Stomach (tissue), 9 donors: ENCODE results near the gene SHOX. TPM values are rescaled to one million over a fixed set of nuclear protein-coding genes. Genes with fewer than 3 reads are reported as not detected.

Source experiments
- DNase-seq, 2 donors: peaks; one replicate each; pipeline versions ENCODE4 v3.0.0 to v3.0.0-alpha.2; 2013 to 2019
- H3K27ac ChIP-seq, 5 donors: fragments of 200-600 bp in 4 of 5; sonication (generic) in 4 of 5; one replicate each; pipeline ENCODE4 v1.5.1; 2013 to 2019; ENCODE audit warnings: mild to moderate bottlenecking in 1 of 5, moderate library complexity in 1 of 5
- H3K27me3 ChIP-seq, 3 donors: fragments of 200-600 bp; sonication (generic); one replicate each; pipeline ENCODE4 v1.5.1; 2017 to 2019; ENCODE audit warnings: mixed run types in 1 of 3
- H3K36me3 ChIP-seq, 4 donors: fragments of 200-600 bp; sonication (generic); 1 replicate in 3 of 4; 2 replicates in 1 of 4; pipeline ENCODE4 v1.5.1; 2016 to 2019
- H3K4me1 ChIP-seq, 4 donors: fragments of 200-600 bp; sonication (generic); one replicate each; pipeline ENCODE4 v1.5.1; 2016 to 2019
- H3K4me3 ChIP-seq, 4 donors: fragments of 200-600 bp; sonication (generic) in 3 of 4; one replicate each; pipeline ENCODE4 v1.5.1; 2016 to 2019; ENCODE audit warnings: mild to moderate bottlenecking in 1 of 4
- H3K9me3 ChIP-seq, 4 donors: fragments of 200-600 bp; sonication (generic); one replicate each; pipeline ENCODE4 v1.5.1; 2016 to 2019
- EP300 ChIP-seq: sonication (generic); formaldehyde crosslinking; IDR thresholded peaks from one replicate; pipeline ENCODE4 v1.6.1; 2017; ENCODE audit warnings: antibody characterized with exemption
- POLR2A ChIP-seq, 4 donors: fragments of 450-650 bp; IDR thresholded peaks; one replicate each; pipeline ENCODE4 v1.6.1; 2016; ENCODE audit warnings: antibody characterized with exemption in 4 of 4, control low read depth in 2 of 4, mild to moderate bottlenecking in 1 of 4, moderate library complexity in 1 of 4
- POLR2AphosphoS5 ChIP-seq, 3 donors: sonication (generic); formaldehyde crosslinking; IDR thresholded peaks; one replicate each; pipeline ENCODE4 v1.6.1; 2016; ENCODE audit warnings: antibody characterized with exemption in 3 of 3
- WGBS, 5 donors: extraction: QIAGEN DNeasy Blood & Tissue Kit in 3 of 5; methylation state at CpG; one replicate each; pipeline versions ENCODE4 v1.1.5 to v1.1.7; 2013 to 2018; 5-methylcytosine and 5-hydroxymethylcytosine counted together
- intact Hi-C: fragments of 100-400 bp; cut with DNase I; formaldehyde crosslinking; loops from one replicate; pipeline ENCODE4 v1.15.1; 2023; ENCODE audit warnings: low total_unique reads
- polyA plus RNA-seq, 3 donors: library from polyadenylated mRNA; stranded (reverse); fragments of 200-250 nt; gene quantifications; one replicate each; pipeline ENCODE4 v1.2.3, GENCODE V29; 2013
- total RNA-seq, 5 donors: library from RNA; depleted of rRNA; stranded (reverse); fragments of >200 nt; gene quantifications; one replicate each; pipeline versions ENCODE4 v1.1.0 to v1.2.3, GENCODE V29; 2014 to 2016
- TF ChIP-seq, protein P1 (sequence below), 7 experiments: fragments of 450-650 bp in 4 of 7; fragments of 200-600 bp in 3 of 7; sonication (generic) in 3 of 7; IDR thresholded peaks; one replicate each; pipeline ENCODE4 v1.5.1; 2016 to 2019; ENCODE audit warnings: antibody characterized with exemption in 7 of 7, control low read depth in 2 of 7, mild to moderate bottlenecking in 1 of 7
- donor health status: healthy with polysubstance abuse.
- donor health status: Bipolar disorder and iron deficiency.
- donor health status: healthy.

The SHOX gene
- total and polyA plus RNA-seq, 8 donors, result 7.5 TPM; not detected in 7

DNA sequence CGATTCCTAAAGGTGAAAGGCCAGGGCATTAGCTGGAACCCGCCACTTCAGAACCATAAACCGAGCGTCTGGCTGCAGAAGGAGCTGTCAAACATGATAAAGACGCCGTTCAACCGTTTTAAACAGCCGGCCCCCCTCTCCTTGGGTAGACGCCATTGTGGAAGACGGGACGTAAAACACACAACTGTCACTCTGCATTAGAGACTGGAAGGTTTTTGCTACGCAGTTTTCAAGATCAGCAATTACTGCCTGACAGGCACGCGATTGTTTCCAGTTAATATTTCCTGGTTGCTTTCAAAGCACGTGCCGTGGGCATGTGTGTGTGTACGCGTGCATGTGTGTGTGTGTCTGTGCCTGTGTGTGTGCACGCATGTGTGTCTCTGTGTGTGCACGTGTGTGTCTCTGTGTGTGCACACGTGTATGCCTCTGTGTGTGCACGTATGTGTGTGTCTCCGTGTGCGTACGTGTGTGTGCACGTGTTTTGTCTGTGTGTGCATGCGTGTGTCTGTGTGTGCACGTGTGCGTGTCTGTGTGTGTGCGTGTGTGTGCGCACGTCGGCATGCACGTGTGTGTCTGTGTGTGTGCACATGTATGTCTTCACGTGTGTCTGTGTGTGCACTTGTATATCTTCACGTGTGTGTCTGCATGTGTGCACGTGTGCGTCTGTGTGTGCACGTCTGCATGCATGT, 48.8 kb downstream of the SHOX start:
- Histone ChIP-seq H3K27me3 (no peaks in the 10 kb centered on the region), H3K4me3 (no peak overlapping the region), H3K9me3 (peaks cover 0 to 14% (median 0%) of the 10 kb centered on the region in 4 donors), H3K36me3 (no peaks in the 10 kb centered on the region), H3K27ac (no peak overlapping the region), H3K4me1 (no peaks in the 10 kb centered on the region)
- no peak for DNase-seq
- intact Hi-C loops, result no loop called here
- 72 to 84% (median 78%) methylated on average over 38 to 39 of the region's 39 CpGs for WGBS, 5 donors
- TF ChIP-seq POLR2A (IDR thresholded peaks at IDR 0.05) (no peak), POLR2AphosphoS5 (IDR thresholded peaks at IDR 0.05) (no peak), EP300 (no peak)
- TF ChIP-seq, protein P1, sequence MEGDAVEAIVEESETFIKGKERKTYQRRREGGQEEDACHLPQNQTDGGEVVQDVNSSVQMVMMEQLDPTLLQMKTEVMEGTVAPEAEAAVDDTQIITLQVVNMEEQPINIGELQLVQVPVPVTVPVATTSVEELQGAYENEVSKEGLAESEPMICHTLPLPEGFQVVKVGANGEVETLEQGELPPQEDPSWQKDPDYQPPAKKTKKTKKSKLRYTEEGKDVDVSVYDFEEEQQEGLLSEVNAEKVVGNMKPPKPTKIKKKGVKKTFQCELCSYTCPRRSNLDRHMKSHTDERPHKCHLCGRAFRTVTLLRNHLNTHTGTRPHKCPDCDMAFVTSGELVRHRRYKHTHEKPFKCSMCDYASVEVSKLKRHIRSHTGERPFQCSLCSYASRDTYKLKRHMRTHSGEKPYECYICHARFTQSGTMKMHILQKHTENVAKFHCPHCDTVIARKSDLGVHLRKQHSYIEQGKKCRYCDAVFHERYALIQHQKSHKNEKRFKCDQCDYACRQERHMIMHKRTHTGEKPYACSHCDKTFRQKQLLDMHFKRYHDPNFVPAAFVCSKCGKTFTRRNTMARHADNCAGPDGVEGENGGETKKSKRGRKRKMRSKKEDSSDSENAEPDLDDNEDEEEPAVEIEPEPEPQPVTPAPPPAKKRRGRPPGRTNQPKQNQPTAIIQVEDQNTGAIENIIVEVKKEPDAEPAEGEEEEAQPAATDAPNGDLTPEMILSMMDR (IDR thresholded peaks at IDR 0.05), result no peak

DNA sequence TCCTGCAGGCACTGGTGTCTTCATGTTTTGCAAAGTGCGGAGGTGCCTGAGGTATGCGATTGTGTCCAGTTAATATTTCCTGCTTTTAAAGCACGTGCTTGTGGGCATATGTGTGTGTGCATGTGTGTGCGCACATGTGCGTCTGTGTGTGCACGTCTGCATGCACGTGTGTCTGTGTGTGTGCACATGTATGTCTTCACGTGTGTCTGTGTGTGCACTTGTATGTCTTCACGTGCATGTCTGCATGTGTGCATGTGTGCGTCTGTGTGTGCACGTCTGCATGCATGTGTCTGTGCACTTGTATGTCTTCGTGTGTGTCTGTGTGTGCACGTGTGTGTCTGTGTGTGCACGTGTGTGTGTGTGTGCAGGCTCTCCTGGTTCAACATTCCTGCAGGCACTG, 49.5 kb downstream of the SHOX start:
- WGBS, 5 donors, result 92 to 96% (median 94%) methylated on average over 13 to 14 of the region's 14 CpGs
- intact Hi-C loops, result no loop called here

DNA sequence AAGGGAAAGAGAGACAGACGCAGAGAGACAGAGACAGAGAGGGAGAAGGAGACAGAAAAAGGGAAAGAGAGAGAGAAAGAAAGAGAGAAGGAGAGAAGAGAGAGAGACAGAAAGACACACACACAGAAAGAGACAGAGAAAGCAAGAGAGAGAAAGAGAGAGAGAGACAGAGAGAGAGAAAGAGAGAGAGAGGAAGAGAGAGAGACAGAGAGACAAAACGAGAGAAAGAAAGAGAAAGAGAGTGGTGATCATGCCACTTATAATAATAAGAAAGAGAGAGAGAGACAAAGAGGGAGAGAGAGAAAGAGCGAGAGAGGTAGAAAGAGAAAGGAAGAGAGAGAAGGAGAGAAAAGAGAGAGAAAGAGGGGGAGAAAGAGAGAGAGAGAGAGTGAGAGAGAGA, 51.4 kb downstream of the SHOX start:
- Histone ChIP-seq H3K4me3 (no peak overlapping the region), H3K9me3 (peaks cover 0 to 21% (median 0%) of the 10 kb centered on the region in 4 donors), H3K36me3 (no peaks in the 10 kb centered on the region), H3K27ac (no peak overlapping the region), H3K4me1 (no peaks in the 10 kb centered on the region), H3K27me3 (no peaks in the 10 kb centered on the region)
- intact Hi-C loops, result no loop called here
- DNase-seq, result no peak
- WGBS, 5 donors, result 83 to 93% (median 89%) methylated on average over 3 of the region's 3 CpGs
- TF ChIP-seq, protein P1 (IDR thresholded peaks at IDR 0.05), result no peak
- TF ChIP-seq POLR2A (IDR thresholded peaks at IDR 0.05) (no peak), EP300 (no peak), POLR2AphosphoS5 (IDR thresholded peaks at IDR 0.05) (no peak)

More for the DNA sequence above, 49.5 kb downstream of the SHOX start:
- no peak overlapping the region for H3K27ac ChIP-seq
- H3K36me3 ChIP-seq, result no peaks in the 10 kb centered on the region
- no peaks in the 10 kb centered on the region for H3K4me1 ChIP-seq
- no peaks in the 10 kb centered on the region for H3K27me3 ChIP-seq
- H3K9me3 ChIP-seq, result peaks cover 0 to 16% (median 0%) of the 10 kb centered on the region in 4 donors
- no peak for TF ChIP-seq POLR2A (IDR thresholded peaks at IDR 0.05)
- no peak for TF ChIP-seq EP300
- TF ChIP-seq, protein P1 (IDR thresholded peaks at IDR 0.05), result no peak
- TF ChIP-seq POLR2AphosphoS5 (IDR thresholded peaks at IDR 0.05), result no peak
- H3K4me3 ChIP-seq, result no peak overlapping the region
- DNase-seq, result no peak

DNA sequence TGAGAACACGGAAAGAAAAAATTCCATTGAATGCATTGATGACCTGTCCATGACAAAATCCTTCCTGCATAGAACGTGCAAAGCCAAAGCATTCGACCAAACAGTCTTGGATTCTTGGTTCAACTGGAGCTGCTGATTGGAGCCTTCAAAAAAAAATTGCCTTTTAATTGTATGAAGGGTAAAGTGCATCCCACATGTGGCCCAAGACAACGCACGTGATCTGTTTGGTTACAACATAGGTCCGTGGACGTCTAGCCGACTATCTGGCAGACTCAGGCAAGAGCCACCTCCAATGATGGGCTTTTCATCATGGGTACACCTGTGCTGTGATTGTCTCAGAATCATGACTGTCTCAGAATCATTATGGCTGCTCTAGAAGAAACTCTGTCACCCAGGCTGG, 52.3 kb downstream of the SHOX start:
- DNase-seq, result no peak
- Histone ChIP-seq H3K27ac (no peak overlapping the region), H3K27me3 (no peaks in the 10 kb centered on the region), H3K4me1 (no peaks in the 10 kb centered on the region), H3K9me3 (peaks cover 0 to 21% (median 0%) of the 10 kb centered on the region in 4 donors), H3K36me3 (no peaks in the 10 kb centered on the region), H3K4me3 (no peak overlapping the region)
- intact Hi-C loops, result no loop called here
- 83 to 91% (median 85%) methylated on average over 8 of the region's 8 CpGs for WGBS, 5 donors
- no peak for TF ChIP-seq POLR2AphosphoS5 (IDR thresholded peaks at IDR 0.05)
- TF ChIP-seq, protein P1 (IDR thresholded peaks at IDR 0.05), result no peak
- TF ChIP-seq EP300, result no peak
- TF ChIP-seq POLR2A (IDR thresholded peaks at IDR 0.05), result no peak
